Femur (tissue), 1 donor: ENCODE data around the gene SLCO3A1.

Source experiments
- DNase-seq: peaks from one replicate; pipeline ENCODE4 v3.0.0-alpha.2; 2017

The SLCO3A1 gene

GRCh38 chr15:91973481-91973880 is 120.0 kb downstream of the SLCO3A1 start:
- DNase-seq = no peak

GRCh38 chr15:91974321-91974720 is 120.8 kb downstream of the SLCO3A1 start:
- no peak for DNase-seq

GRCh38 chr15:91975241-91975978 is 121.9 kb downstream of the SLCO3A1 start:
- no peak for DNase-seq

GRCh38 chr15:91976966-91977365 is 123.5 kb downstream of the SLCO3A1 start:
- no peak for DNase-seq

GRCh38 chr15:91980502-91981267 is 127.2 kb downstream of the SLCO3A1 start:
- peak; percentile 33 for DNase-seq

GRCh38 chr15:91981821-91982800 is 128.6 kb downstream of the SLCO3A1 start:
- no peak for DNase-seq

GRCh38 chr15:91983729-91984340 is 130.3 kb downstream of the SLCO3A1 start:
- no peak for DNase-seq

- DNase-seq = no peak
Measured at GRCh38 chr15:91985297-91985696, 131.8 kb downstream of the SLCO3A1 start.

- DNase-seq = no peak
Measured at GRCh38 chr15:91988071-91988470, 134.6 kb downstream of the SLCO3A1 start.

GRCh38 chr15:91988655-91989054 is 135.1 kb downstream of the SLCO3A1 start:
- no peak for DNase-seq

- DNase-seq = no peak
Measured at GRCh38 chr15:91989821-91990220, 136.3 kb downstream of the SLCO3A1 start.

- DNase-seq = no peak
Measured at GRCh38 chr15:91992945-91993344, 139.4 kb downstream of the SLCO3A1 start.

GRCh38 chr15:91995146-91995545 is 141.6 kb downstream of the SLCO3A1 start:
- no peak for DNase-seq

- DNase-seq = no peak
Measured at GRCh38 chr15:91997163-91997562, 143.7 kb downstream of the SLCO3A1 start.

GRCh38 chr15:92000709-92001108 is 147.2 kb downstream of the SLCO3A1 start:
- DNase-seq = no peak

GRCh38 chr15:92001307-92001706 is 147.8 kb downstream of the SLCO3A1 start:
- no peak for DNase-seq

GRCh38 chr15:92002666-92003065 is 149.2 kb downstream of the SLCO3A1 start:
- DNase-seq = no peak

GRCh38 chr15:92003515-92004067 is 150.1 kb downstream of the SLCO3A1 start:
- no peak for DNase-seq

- no peak for DNase-seq
Measured at GRCh38 chr15:92005154-92005553, 151.6 kb downstream of the SLCO3A1 start.

GRCh38 chr15:92006186-92007028 is 152.9 kb downstream of the SLCO3A1 start:
- DNase-seq = no peak

- DNase-seq = no peak
Measured at GRCh38 chr15:92009162-92009561, 155.7 kb downstream of the SLCO3A1 start.
